ENCODE data around the gene CDC73. TPM values are rescaled to one million over a fixed set of nuclear protein-coding genes. Genes with fewer than 3 reads are reported as not detected.
"Not testable (repeated sequence)": the region's sequence is repeated elsewhere in the genome, so short reads cannot be mapped to it uniquely, and the experiment has no call there.

CDC73 gene
- total RNA-seq, 1 experiment from 2014 or later: 19.5 TPM

DNA sequence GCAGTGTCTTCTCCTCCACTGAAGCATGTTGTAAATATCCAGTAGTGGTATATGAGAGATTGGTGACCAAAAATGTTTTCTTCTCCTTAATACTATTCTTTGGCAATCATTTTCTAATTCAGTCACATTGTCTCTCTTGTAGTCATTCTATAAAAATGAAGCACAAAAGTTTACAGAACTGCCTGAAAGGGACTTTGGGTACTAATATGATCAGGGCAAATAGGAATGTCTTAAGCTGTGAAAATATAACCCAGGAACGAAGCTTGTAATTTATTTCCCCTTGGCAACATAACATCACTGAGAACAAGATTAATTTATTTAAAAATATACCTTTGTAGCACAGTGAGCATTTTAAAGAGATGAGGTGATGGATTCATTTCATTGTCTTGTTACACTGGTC is 59.7 kb downstream of the CDC73 start:
- Histone ChIP-seq H3K36me3 (replicated peaks; ENCODE audit: control insufficient read depth, insufficient read depth, low read length) (no peaks in the 10 kb centered on the region), H3K27me3 (ENCODE audit: control insufficient read depth, insufficient read depth, low read length) (no peaks in the 10 kb centered on the region), H3K4me3 (ENCODE audit: insufficient read depth, low read depth, low read length) (no peak overlapping the region)
- no peak for DNase-seq

DNA sequence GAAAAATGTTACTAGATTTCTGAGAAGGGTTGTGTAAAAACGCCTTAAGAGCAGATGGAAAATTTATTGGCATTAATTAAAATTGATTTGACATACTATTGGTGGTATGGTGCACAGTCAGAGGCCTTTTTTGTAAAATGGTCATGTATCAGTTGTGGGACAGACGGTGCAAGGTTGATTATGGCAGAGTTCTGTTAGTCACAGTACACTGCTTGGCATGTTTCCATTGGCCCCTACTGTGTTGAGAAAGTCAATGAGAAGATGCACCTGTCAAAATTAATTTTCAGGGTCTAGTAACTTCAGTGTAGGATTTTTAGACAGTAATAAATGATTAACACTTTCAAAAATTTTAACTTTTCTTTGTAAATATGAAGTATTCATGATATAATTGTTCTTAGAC is 60.2 kb downstream of the CDC73 start:
- no peak overlapping the region for H3K4me3 ChIP-seq (ENCODE audit: insufficient read depth, low read depth, low read length)
- H3K36me3 ChIP-seq (replicated peaks; ENCODE audit: control insufficient read depth, insufficient read depth, low read length): no peaks in the 10 kb centered on the region
- H3K27me3 ChIP-seq (ENCODE audit: control insufficient read depth, insufficient read depth, low read length): no peaks in the 10 kb centered on the region
- no peak for DNase-seq

DNA sequence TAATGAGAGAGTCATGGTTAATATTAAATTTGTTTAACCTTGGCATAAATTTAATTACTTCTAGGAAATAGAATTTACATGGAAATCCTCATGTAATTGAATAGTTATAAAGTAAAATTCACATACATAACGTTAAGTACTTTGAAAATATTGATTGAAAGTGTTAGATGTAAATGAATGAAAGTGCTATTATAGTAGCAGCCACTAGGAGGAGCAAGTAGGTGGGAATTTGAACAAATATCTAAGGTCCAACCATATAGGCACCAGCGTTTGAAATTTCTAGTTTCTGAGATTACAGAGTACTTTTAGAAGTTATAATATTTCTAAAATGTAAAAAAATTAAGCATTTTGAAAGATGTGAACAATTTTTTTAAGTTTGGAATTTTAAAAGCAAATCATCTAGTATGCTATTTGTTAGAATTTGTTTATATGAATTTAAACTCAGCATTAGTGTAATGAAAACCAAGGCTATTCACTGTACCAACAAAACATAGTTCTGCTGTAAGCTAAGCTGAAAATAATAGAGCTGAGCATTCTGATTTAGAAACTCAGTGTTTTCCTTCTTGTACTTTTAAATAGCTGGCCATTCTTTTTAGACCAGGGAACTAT is 61.3 kb downstream of the CDC73 start:
- Histone ChIP-seq H3K36me3 (replicated peaks; ENCODE audit: control insufficient read depth, insufficient read depth, low read length) (no peaks in the 10 kb centered on the region), H3K4me3 (ENCODE audit: insufficient read depth, low read depth, low read length) (no peak overlapping the region), H3K27me3 (ENCODE audit: control insufficient read depth, insufficient read depth, low read length) (no peaks in the 10 kb centered on the region)
- no peak for DNase-seq

DNA sequence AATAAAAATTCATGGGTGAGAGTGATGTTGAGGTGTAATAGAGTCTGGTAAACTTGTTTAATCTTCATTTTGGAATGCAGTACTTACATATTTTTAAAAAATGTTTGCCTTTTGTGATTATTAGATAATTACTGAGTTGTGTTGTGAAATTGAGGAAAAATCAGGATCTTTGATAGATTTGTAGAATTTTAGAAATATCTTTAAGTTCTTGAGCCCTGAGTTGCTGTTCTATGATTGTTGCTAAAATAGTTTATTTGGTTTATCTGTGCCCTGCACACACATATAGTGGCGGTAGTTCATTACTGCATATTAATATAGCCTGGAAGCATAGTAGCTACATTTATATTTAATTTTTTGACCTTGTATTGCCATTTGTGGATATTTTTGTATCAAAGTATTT is 62.9 kb downstream of the CDC73 start:
- no peak for DNase-seq
- Histone ChIP-seq H3K27me3 (ENCODE audit: control insufficient read depth, insufficient read depth, low read length) (no peaks in the 10 kb centered on the region), H3K4me3 (ENCODE audit: insufficient read depth, low read depth, low read length) (no peak overlapping the region), H3K36me3 (replicated peaks; ENCODE audit: control insufficient read depth, insufficient read depth, low read length) (no peaks in the 10 kb centered on the region)

DNA sequence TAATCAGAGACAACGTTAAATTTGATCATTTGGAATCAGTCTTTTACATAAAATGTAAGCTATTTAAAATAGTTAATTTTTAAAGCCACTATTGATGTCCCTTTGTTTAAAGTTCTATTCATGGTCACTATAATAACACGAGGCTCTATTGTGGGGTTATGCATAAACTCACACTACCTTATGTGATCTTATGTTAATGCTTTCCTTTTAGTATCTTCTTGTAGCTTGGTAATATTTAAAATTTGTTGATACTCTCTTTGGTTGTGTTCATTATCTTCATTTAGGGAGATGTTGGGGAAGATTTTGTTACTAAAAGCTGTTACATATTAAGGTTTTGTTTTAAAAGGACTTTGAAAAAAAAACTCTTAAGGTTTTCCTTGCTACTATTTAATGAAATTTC is 63.4 kb downstream of the CDC73 start:
- Histone ChIP-seq H3K4me3 (ENCODE audit: insufficient read depth, low read depth, low read length) (no peak overlapping the region), H3K36me3 (replicated peaks; ENCODE audit: control insufficient read depth, insufficient read depth, low read length) (no peaks in the 10 kb centered on the region), H3K27me3 (ENCODE audit: control insufficient read depth, insufficient read depth, low read length) (no peaks in the 10 kb centered on the region)
- DNase-seq: no peak

DNA sequence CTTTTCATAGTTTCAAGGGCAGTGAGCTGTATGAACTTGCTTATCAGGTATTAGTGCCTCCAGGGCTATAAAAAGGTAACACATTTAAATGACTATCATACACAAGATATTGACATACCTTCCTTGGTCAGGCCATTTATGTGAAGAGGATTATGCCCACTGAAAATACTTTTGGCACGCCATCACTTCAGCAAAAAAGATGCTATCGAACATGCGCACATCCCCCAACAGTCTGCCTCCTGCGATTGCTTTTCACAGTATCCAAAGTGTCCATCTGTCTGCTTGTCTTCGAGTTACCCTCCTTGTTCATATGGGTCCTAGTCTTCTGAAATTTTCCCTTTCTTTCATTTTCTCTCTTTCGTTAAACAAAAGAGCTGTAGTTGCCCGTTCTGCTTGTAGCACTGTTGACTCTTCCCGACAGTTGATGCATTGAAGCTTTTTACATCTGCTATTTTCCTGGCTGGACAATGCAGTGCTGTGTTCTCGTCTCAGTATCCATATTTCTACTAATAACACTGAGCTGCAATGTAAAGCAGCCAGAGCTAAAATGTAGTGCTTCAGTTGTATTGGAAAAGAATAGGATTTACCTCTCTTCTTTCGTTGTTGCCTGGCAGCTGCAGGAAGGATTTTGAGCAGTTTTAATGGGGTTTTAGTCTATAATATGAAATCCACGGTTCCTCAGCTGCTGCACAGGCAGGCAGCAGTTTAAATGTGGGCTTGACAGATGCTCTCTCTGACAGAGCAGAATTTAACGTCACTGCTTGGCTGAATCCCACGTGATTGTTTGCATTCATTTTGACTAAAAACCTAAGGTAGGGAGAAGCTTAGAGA is 64.3 kb downstream of the CDC73 start, which contains the start of gene B3GALT2:
Gene B3GALT2 (minus strand): TSS at position 713 of the 831 bp plus-strand sequence. CDS start 5,051 bp downstream, outside the sequence.
- Histone ChIP-seq H3K36me3 (replicated peaks; ENCODE audit: control insufficient read depth, insufficient read depth, low read length) (no peaks in the 10 kb centered on the region; the same call in none of the 2 replicates), H3K4me3 (ENCODE audit: insufficient read depth, low read depth, low read length) (no peak within 1 kb of the TSS), H3K27me3 (ENCODE audit: control insufficient read depth, insufficient read depth, low read length) (no peaks in the 10 kb centered on the region)
- DNase-seq: no peak

DNA sequence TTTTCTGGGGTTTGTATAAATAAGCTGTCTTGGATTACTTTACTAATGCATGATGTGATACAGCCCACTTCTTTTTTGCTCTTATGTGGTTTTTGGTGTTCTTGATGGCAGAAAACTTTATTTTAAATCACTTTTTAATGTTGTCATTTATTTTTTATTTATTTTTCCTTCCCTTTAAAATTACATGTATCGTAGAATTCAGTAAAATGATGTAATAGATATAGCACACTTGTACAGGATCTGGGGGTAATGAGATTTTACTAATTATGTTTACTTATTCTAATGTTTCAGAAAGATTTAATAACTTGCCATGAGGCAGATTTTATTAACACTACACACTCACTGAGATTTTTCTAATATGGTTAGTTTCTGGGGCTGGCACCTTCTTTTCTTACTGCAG is 65.3 kb downstream of the CDC73 start:
- Histone ChIP-seq H3K4me3 (ENCODE audit: insufficient read depth, low read depth, low read length) (no peak overlapping the region), H3K27me3 (ENCODE audit: control insufficient read depth, insufficient read depth, low read length) (no peaks in the 10 kb centered on the region)
- no peak for DNase-seq

DNA sequence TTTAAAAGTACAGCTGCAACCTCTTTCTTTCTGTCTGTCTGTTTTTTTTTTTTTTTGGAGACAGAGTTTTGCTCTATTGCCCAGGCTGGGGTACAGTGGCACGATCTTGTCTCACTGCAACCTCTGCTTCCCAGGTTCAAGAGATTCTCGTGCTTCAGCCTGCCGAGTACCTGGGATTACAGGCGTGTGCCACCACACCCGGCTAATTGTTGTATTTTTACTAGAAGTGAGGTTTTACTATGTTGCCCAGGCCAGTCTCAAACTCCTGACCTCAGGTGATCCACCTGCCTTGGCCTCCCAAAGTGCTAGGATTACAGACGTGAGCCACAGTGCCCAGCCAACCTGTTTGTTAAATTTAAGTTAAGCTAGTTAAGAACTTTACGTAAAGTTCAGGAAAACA is 67.1 kb downstream of the CDC73 start:
- not testable (repeated sequence) for H3K4me3 ChIP-seq (ENCODE audit: insufficient read depth, low read depth, low read length); H3K27me3 ChIP-seq (ENCODE audit: control insufficient read depth, insufficient read depth, low read length); DNase-seq; H3K36me3 ChIP-seq (replicated peaks; ENCODE audit: control insufficient read depth, insufficient read depth, low read length)

More for the DNA sequence above, 65.3 kb downstream of the CDC73 start:
- no peaks in the 10 kb centered on the region; the same call in none of the 2 replicates for H3K36me3 ChIP-seq (replicated peaks; ENCODE audit: control insufficient read depth, insufficient read depth, low read length)

DNA sequence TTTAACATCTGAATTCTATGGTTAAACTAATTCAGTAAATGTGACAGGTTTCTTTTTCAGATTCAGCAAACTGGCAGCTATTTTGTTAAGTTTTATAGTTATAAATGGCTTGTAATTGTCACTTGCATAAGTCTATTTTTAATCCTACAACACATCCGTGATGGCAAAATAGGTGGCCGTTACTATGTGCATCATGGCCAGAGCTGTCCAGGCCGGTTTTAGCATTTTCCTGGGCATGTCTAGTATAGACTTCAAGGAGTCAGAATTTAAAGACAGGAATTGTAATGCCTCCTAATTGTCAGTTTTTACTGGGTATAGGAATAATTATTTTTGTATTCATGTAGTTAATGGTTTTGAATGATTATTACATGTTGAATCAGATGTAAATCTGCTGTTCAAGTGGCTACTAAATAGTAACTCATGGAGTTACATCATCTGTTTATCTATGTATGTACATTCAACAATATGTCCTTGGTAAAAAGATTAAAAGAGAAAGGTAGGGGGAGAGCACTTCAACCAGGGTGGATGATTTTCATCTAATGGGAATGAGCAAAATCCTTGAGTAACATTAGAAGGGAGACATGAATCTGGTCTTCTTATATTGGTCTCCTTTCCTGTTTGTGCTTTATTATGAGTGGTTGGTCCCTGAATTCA is 67.7 kb downstream of the CDC73 start:
- Histone ChIP-seq H3K36me3 (replicated peaks; ENCODE audit: control insufficient read depth, insufficient read depth, low read length) (peaks cover 1% of the 10 kb centered on the region), H3K4me3 (ENCODE audit: insufficient read depth, low read depth, low read length) (no peak overlapping the region), H3K27me3 (ENCODE audit: control insufficient read depth, insufficient read depth, low read length) (no peaks in the 10 kb centered on the region)
- DNase-seq: no peak

DNA sequence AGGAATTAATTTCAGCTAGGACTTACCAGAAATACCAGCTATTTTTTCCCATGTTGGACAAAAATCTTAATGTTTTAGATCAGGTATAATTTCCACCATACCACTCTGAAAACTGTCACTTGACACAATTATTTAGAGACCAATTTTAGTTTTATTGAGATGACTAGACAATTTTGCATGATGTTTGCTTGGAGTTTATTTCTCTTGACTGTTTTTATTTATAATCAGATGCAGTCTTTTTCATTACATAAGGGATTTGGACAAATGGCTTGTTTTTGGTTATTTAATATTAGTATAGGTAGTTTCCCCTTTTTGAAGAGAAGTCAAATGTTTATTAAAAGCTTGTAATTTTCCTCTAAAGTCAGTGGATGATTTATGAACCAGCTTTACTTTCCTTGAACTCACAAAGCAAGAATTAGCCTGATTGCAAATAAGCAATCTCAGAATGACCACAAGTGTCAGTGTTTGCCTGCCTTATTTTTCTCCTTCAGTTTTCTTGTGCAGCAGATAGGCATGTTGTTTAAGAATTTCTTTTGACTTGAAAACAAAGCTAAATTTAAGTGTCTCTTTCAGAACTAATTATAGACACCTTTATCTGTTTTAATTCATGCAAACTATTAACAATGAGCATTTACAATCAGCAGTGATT is 68.4 kb downstream of the CDC73 start:
- peaks cover 1% of the 10 kb centered on the region for H3K36me3 ChIP-seq (replicated peaks; ENCODE audit: control insufficient read depth, insufficient read depth, low read length)
- no peak overlapping the region for H3K4me3 ChIP-seq (ENCODE audit: insufficient read depth, low read depth, low read length)
- H3K27me3 ChIP-seq (ENCODE audit: control insufficient read depth, insufficient read depth, low read length): no peaks in the 10 kb centered on the region
- no peak for DNase-seq

DNA sequence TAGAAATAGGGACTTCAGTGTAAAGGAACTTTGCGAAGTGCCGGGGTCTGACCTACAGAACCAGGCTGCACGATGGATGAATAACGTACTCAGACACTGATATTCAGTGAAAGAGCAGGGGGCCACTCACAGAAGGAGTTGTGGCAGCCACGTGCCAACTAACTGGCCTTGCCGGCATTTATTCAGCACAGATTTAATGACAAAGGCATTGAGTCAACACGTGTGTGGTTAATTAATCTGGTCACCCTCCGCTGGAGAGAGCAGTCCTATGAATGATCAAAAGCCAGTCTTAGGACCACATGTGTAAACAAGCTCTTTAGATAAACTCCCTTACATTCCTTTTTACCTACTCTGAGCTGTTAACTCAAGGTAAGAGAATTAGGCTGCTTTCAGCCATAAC is 70.8 kb downstream of the CDC73 start:
- H3K4me3 ChIP-seq (ENCODE audit: insufficient read depth, low read depth, low read length): no peak overlapping the region

DNA sequence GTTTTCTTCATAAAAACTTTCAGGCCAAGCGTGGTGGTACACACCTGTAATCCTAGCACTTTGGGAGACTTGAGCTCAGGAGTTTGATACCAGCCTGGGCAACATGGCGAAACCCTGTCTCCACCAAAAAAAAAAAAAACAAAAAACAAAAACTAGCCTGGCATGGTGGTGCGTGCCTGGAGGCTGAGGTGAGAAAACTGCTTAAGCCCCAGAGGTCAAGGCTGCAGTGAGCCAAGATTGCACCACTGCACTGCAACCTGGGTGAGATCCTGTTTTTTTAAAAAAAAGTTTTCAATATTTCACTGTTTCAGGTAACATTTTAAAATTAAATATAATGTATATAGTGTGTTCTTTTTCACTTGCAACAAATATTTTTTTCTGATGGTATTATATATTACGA is 78.1 kb downstream of the CDC73 start:
- H3K27me3 ChIP-seq (ENCODE audit: control insufficient read depth, insufficient read depth, low read length): no peaks in the 10 kb centered on the region
- no peaks in the 10 kb centered on the region; the same call in 1 of the 2 replicates for H3K36me3 ChIP-seq (replicated peaks; ENCODE audit: control insufficient read depth, insufficient read depth, low read length)
- no peak for DNase-seq
- H3K4me3 ChIP-seq (ENCODE audit: insufficient read depth, low read depth, low read length): no peak overlapping the region

More for the DNA sequence above, 70.8 kb downstream of the CDC73 start:
- H3K36me3 ChIP-seq (replicated peaks; ENCODE audit: control insufficient read depth, insufficient read depth, low read length): peaks cover 1% of the 10 kb centered on the region
- DNase-seq: no peak
- H3K27me3 ChIP-seq (ENCODE audit: control insufficient read depth, insufficient read depth, low read length): no peaks in the 10 kb centered on the region

DNA sequence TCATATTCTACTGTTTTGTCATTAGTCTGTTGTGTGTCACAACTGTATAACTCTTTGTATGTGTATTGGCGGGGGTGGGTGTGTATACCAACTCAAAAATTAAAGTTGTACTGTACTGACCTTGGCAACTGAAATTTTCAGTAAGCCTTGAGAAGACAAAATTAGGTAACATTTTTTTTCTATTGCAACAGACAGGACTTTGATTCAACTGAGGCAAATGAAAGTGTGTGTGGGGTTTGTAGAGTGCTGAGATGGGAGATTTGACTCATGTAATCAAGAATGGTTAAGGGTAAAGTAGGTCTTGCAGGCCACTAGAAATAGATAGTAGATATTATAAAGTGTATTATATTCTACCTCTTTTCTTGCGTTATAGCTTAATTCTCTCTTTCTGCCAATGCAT is 79.2 kb downstream of the CDC73 start:
- DNase-seq: no peak
- H3K27me3 ChIP-seq (ENCODE audit: control insufficient read depth, insufficient read depth, low read length): no peaks in the 10 kb centered on the region
- no peak overlapping the region for H3K4me3 ChIP-seq (ENCODE audit: insufficient read depth, low read depth, low read length)
- no peaks in the 10 kb centered on the region; the same call in 1 of the 2 replicates for H3K36me3 ChIP-seq (replicated peaks; ENCODE audit: control insufficient read depth, insufficient read depth, low read length)

DNA sequence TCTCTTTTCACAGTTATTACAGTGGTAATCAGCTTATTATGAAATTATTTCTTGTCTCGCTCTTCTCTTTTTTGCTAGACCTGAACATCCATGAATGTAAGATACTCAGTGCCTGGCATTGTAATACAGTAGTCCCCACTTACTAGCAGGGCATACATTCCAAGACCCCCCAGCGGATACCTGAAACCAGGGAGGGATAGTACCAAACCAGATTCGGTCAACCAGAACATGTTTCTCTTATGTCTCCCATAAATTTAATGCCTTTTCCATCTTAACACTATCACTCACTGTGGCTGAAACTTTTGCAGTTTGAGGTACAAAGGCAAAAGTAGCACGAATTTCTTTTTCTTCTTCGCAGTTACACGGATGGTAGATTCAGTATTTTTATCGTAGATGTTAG is 89.2 kb downstream of the CDC73 start:
- H3K36me3 ChIP-seq (replicated peaks; ENCODE audit: control insufficient read depth, insufficient read depth, low read length): no peaks in the 10 kb centered on the region
- DNase-seq: no peak
- no peak overlapping the region for H3K4me3 ChIP-seq (ENCODE audit: insufficient read depth, low read depth, low read length)
- H3K27me3 ChIP-seq (ENCODE audit: control insufficient read depth, insufficient read depth, low read length): no peaks in the 10 kb centered on the region

Measured in H7 (cell line).